Neural progenitor cell (in vitro differentiated cells): ENCODE measurements around the gene TEX53. TPM values are rescaled to one million over a fixed set of nuclear protein-coding genes. Genes with fewer than 3 reads are reported as not detected.

Source experiments
- DNase-seq: peaks from one replicate; pipeline ENCODE4 v3.0.0-alpha.2; 2016; ENCODE audit warnings: low spot score
- H2AFZ ChIP-seq: fragments of 200-600 bp; sonication (generic); replicated peaks from 2 replicates; pipeline ENCODE4 v1.6.1; 2016; ENCODE audit warnings: antibody characterized with exemption
- H3F3A ChIP-seq: fragments of 200-600 bp; sonication (generic); 2 replicates; pipeline ENCODE4 v1.6.1; 2016; ENCODE audit warnings: antibody characterized with exemption, low read depth
- H3K27ac ChIP-seq: fragments of 200-600 bp; sonication (generic); 2 replicates; pipeline ENCODE4 v1.5.1; 2016; ENCODE audit warnings: mild to moderate bottlenecking
- H3K27me3 ChIP-seq: fragments of 200-600 bp; sonication (generic); 2 replicates; pipeline ENCODE4 v1.6.1; 2016; ENCODE audit warnings: mild to moderate bottlenecking, moderate library complexity
- H3K36me3 ChIP-seq: fragments of 200-600 bp; sonication (generic); 2 replicates; pipeline ENCODE4 v1.5.1; 2016
- H3K4me1 ChIP-seq: fragments of 200-600 bp; sonication (generic); 2 replicates; pipeline ENCODE4 v1.6.1; 2016; ENCODE audit warnings: mixed run types
- H3K4me2 ChIP-seq: fragments of 200-600 bp; sonication (generic); 2 replicates; pipeline ENCODE4 v1.6.1; 2016
- H3K4me3 ChIP-seq: fragments of 200-600 bp; sonication (generic); 2 replicates; pipeline ENCODE4 v1.5.1; 2016
- H3K79me2 ChIP-seq: fragments of 200-600 bp; sonication (generic); 2 replicates; pipeline ENCODE4 v1.6.1; 2016; ENCODE audit warnings: low read depth
- H3K9ac ChIP-seq: fragments of 200-600 bp; sonication (generic); 2 replicates; pipeline ENCODE4 v1.6.1; 2016
- H3K9me3 ChIP-seq: fragments of 200-600 bp; sonication (generic); 2 replicates; pipeline ENCODE4 v1.5.1; 2016; ENCODE audit warnings: low read depth
- H4K20me1 ChIP-seq: fragments of 200-600 bp; sonication (generic); 2 replicates; pipeline ENCODE4 v1.6.1; 2016; ENCODE audit warnings: low read depth
- H3K27ac Mint-ChIP-seq: 3 replicates; pipeline ENCODE4 v1.8.0; 2021; ENCODE audit warnings: mixed read lengths
- H3K27me3 Mint-ChIP-seq: 2 replicates; pipeline ENCODE4 v1.8.0; 2022; ENCODE audit warnings: low read depth, mild to moderate bottlenecking, inconsistent platforms, moderate library complexity, mixed read lengths; ENCODE audit not compliant: insufficient read depth
- H3K36me3 Mint-ChIP-seq: 3 replicates; pipeline ENCODE4 v1.8.0; 2021; ENCODE audit warnings: mixed read lengths
- H3K4me1 Mint-ChIP-seq: 3 replicates; pipeline ENCODE4 v1.8.0; 2021; ENCODE audit warnings: mixed read lengths
- H3K4me3 Mint-ChIP-seq: 3 replicates; pipeline ENCODE4 v1.8.0; 2021; ENCODE audit warnings: mild to moderate bottlenecking, moderate library complexity, mixed read lengths
- H3K9me3 Mint-ChIP-seq: 3 replicates; pipeline ENCODE4 v1.8.0; 2020; ENCODE audit warnings: mixed read lengths
- CTCF ChIP-seq: fragments of 200-600 bp; sonication (generic); IDR thresholded peaks from 2 replicates; pipeline ENCODE4 v1.5.1; 2017; ENCODE audit warnings: antibody characterized with exemption, mild to moderate bottlenecking
- EZH2 ChIP-seq: fragments of 200-600 bp; sonication (generic); IDR thresholded peaks from 2 replicates; pipeline ENCODE4 v1.6.1; 2017; ENCODE audit warnings: antibody characterized with exemption, mild to moderate bottlenecking, moderate library complexity
- EZH2phosphoT487 ChIP-seq: fragments of 200-600 bp; sonication (generic); IDR thresholded peaks from 2 replicates; pipeline ENCODE4 v1.6.1; 2017; ENCODE audit warnings: antibody characterized with exemption
- total RNA-seq: library from RNA; depleted of rRNA; stranded (reverse); fragments of >200 nt; gene quantifications from 2 replicates; pipeline ENCODE4 v1.2.3, GENCODE V29; 2015; ENCODE audit warnings: low replicate concordance

TEX53 gene
- total RNA-seq, 1 donor from 2014 or later, result not detected

- no peaks in the 10 kb centered on the region for H3K4me1 ChIP-seq
- TF ChIP-seq EZH2 (no peak), EZH2phosphoT487 (no peak), CTCF (no peak)
- no peak overlapping the region for H3K4me2 ChIP-seq
- no peak overlapping the region for H3K4me3 ChIP-seq
- Mint-ChIP-seq H3K4me1 (peaks cover 15% of the 10 kb centered on the region), H3K9me3 (no peaks in the 10 kb centered on the region), H3K36me3 (no peaks in the 10 kb centered on the region), H3K27me3 (peaks cover 6% of the 10 kb centered on the region), H3K27ac (no peak overlapping the region), H3K4me3 (no peak overlapping the region)
- no peak overlapping the region for H3K9ac ChIP-seq
- no peaks in the 10 kb centered on the region for H3K36me3 ChIP-seq
- no peaks in the 10 kb centered on the region for H3K79me2 ChIP-seq
- H3K27me3 ChIP-seq, result peaks cover 31% of the 10 kb centered on the region
- H4K20me1 ChIP-seq, result no peaks in the 10 kb centered on the region
- H3K9me3 ChIP-seq, result no peaks in the 10 kb centered on the region
- no peak for DNase-seq
- no peak overlapping the region for H2AFZ ChIP-seq
- H3K27ac ChIP-seq, result no peak overlapping the region
- H3F3A ChIP-seq, result peaks cover 8% of the 10 kb centered on the region
Measured at GRCh38 chr9:114613919-114614318, 43.7 kb downstream of the TEX53 start.

- no peak for DNase-seq
- TF ChIP-seq CTCF (no peak), EZH2phosphoT487 (no peak), EZH2 (no peak)
- no peaks in the 10 kb centered on the region for H3K79me2 ChIP-seq
- H3K4me1 ChIP-seq, result no peaks in the 10 kb centered on the region
- H4K20me1 ChIP-seq, result no peaks in the 10 kb centered on the region
- H3K27me3 Mint-ChIP-seq, result peaks cover 6% of the 10 kb centered on the region
- no peak overlapping the region for H3K4me2 ChIP-seq
- no peaks in the 10 kb centered on the region for H3K9me3 Mint-ChIP-seq
- peaks cover 31% of the 10 kb centered on the region for H3K27me3 ChIP-seq
- no peak overlapping the region for H3K4me3 ChIP-seq
- H3K9me3 ChIP-seq, result no peaks in the 10 kb centered on the region
- no peaks in the 10 kb centered on the region for H3K36me3 Mint-ChIP-seq
- H2AFZ ChIP-seq, result no peak overlapping the region
- peaks cover 15% of the 10 kb centered on the region for H3K4me1 Mint-ChIP-seq
- H3K4me3 Mint-ChIP-seq, result no peak overlapping the region
- no peak overlapping the region for H3K27ac ChIP-seq
- H3K27ac Mint-ChIP-seq, result no peak overlapping the region
- H3K9ac ChIP-seq, result no peak overlapping the region
- no peaks in the 10 kb centered on the region for H3K36me3 ChIP-seq
- H3F3A ChIP-seq, result peaks cover 8% of the 10 kb centered on the region
Measured at GRCh38 chr9:114613087-114613486, 44.5 kb downstream of the TEX53 start.

- peaks cover 6% of the 10 kb centered on the region for H3K27me3 Mint-ChIP-seq
- Histone ChIP-seq H4K20me1 (no peaks in the 10 kb centered on the region), H3K4me1 (no peaks in the 10 kb centered on the region), H3K4me2 (no peak overlapping the region), H3K4me3 (no peak overlapping the region), H2AFZ (no peak overlapping the region), H3K79me2 (no peaks in the 10 kb centered on the region), H3K9me3 (no peaks in the 10 kb centered on the region), H3K27me3 (peaks cover 31% of the 10 kb centered on the region), H3F3A (peaks cover 8% of the 10 kb centered on the region), H3K27ac (no peak overlapping the region), H3K36me3 (no peaks in the 10 kb centered on the region), H3K9ac (no peak overlapping the region)
- no peaks in the 10 kb centered on the region for H3K36me3 Mint-ChIP-seq
- TF ChIP-seq EZH2 (no peak), CTCF (no peak), EZH2phosphoT487 (no peak)
- no peak overlapping the region for H3K27ac Mint-ChIP-seq
- H3K4me3 Mint-ChIP-seq, result peak overlapping the region; percentile 86
- no peaks in the 10 kb centered on the region for H3K9me3 Mint-ChIP-seq
- H3K4me1 Mint-ChIP-seq, result peaks cover 15% of the 10 kb centered on the region
- no peak for DNase-seq
Measured at GRCh38 chr9:114612272-114612923, 45.2 kb downstream of the TEX53 start.
